ENCODE data around the gene GARIN5B. TPM values are rescaled to one million over a fixed set of nuclear protein-coding genes. Genes with fewer than 3 reads are reported as not detected.
A peak's percentile ranks its signal among the peaks of the same experiment; 100 is the strongest.
"Not testable (repeated sequence)": the region's sequence is repeated elsewhere in the genome, so short reads cannot be mapped to it uniquely, and the experiment has no call there.

GARIN5B gene
- not detected for total RNA-seq

DNA sequence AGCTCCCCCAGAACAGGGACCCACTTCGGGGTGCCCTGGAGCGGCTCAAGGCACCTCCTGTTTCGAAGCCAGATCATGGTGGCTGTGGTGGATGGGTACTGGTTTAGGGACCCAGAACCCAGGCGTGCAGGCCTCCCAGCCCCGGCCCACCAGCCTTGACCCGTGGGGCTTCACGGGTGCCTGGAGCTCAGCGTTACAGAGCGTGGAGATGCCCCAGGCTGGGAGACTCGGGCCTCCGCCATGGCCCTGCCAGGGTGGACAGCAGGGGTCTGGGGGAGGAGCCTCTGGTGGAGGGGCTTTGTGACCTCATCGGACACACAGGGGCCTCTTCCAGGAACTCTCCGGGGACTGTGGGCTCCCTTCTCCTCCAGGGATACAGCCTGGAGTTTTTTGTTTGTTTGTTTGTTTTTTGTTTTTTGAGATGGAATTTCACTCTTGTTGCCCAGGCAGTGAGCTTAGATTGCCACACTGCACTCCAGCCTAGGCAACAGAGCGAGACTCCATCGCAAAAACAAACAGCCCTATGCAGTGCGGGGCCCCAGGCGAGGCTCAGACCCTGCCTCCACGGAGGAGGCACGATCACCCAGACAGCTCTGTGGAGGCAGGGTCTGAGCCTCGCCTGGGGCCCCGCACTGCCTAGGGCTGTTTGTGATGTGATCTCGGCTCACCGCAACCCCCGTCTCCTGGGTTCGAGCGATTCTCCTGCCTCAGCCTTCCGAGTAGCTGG is at the start of gene GARIN5B:
Gene GARIN5B, minus strand, starts transcription at position 271 of the 727 bp plus-strand sequence. Its CDS starts 194 bp downstream, at position 77.
- DNase-seq, result no peak

DNA sequence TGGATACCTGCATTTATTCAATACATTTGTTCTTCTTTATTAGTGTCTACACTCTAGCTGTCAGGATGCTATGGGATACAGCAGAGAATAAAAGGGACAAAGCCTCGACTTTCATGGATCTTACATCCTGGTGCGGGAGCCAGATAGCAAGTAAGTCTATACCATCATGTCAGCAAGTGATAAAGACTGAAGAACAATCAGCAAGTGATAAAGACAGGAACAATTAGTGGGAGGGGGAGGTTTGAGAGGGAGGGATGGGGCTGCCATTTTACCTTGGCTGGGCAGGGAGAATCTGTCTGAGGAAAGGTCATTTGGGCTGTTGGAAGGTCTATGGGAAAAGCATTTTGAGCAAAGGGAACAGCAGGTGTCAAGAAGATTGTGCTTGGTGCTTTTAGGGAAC is 47.1 kb upstream of the GARIN5B start:
- no peak for DNase-seq

DNA sequence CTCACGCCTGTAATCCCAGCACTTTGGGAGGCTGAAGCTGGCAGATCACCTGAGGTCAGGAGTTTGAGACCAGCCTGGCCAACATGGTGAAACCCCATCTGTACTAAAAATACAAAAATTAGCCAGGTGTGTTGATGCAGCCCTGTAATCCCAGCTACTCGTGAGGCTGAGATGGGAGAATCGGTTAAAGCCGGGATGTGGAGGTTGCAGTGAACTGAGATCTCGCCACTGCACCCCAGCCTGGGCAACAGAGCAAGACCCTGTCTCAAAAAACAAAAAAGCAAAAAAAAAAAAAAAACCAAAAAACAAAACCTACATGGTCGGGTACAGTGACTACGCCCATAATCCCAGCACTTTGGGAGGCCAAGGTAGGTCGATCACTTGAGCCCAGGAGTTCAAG is 46.1 kb upstream of the GARIN5B start:
- not testable (repeated sequence) for DNase-seq

DNA sequence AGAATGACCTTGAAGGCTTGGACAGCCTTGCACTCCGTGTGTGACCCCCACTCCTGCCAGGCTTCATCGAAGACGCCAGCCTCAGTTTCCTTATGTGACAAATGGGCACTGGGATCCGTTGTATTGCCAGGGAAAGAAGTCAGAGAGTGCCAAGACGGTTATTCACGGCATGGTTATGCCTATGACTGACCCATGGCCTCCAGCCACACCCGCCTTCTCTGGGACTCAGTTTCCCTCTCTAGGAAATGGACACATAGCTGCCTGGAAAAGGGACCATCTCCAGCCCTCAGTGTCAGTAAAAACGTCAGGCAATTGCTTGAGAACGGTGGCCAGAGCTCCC is 45.4 kb upstream of the GARIN5B start:
- DNase-seq, result no peak

DNA sequence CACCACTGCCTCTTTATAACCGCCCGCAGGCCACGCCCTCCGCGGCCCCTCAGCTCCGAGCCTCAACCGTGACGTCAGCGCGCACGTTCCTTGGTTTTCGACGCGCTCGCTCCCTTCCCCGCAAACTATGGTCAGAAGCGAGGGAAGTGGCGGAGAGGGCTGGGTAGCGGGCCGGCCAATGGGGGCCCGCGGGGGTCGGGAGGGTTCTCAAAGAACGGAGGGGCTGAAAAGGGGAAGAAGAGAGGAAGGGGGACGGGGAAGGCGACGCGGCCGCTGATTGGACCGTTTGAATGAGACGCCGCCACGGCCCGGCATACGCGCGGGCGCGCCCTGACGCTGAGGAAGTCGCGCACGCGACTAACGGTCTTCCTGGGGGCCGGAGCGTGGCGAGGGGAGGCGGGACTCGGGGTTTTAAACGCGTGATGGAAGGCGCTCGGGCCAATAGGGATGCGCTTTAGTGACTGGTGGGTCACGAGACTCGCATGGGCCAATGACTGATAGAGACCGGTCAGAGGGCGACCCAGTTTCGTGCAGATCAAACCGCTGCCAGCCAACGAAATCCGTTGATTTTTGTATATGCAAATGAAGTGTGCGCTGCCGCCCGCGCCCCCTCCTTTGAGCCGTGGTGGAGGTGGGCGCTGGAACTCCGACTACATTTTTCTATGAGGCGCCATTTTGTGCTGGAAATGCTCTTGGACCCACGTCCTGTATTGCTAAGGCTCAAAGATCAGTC is 44.9 kb upstream of the GARIN5B start:
- DNase-seq, result peak; percentile 95

DNA sequence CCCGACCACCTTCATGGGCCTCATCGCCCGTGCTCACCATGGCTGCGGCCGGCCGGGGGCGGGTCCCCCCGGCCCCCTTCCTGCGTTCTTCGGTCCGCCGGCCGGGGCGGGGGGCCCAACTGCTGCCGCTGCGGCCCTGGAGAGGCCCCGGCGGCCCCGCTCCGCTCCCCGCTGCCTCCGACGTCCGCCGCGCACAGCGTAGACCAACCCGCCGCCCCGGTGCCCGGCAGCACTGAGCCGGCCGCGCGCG is 44.4 kb upstream of the GARIN5B start, which contains the start of gene UBE2S:
Gene UBE2S, minus strand, starts transcription at position 239 of the 250 bp plus-strand sequence. Its CDS starts 199 bp downstream, at position 40.
- not testable (repeated sequence) for DNase-seq

DNA sequence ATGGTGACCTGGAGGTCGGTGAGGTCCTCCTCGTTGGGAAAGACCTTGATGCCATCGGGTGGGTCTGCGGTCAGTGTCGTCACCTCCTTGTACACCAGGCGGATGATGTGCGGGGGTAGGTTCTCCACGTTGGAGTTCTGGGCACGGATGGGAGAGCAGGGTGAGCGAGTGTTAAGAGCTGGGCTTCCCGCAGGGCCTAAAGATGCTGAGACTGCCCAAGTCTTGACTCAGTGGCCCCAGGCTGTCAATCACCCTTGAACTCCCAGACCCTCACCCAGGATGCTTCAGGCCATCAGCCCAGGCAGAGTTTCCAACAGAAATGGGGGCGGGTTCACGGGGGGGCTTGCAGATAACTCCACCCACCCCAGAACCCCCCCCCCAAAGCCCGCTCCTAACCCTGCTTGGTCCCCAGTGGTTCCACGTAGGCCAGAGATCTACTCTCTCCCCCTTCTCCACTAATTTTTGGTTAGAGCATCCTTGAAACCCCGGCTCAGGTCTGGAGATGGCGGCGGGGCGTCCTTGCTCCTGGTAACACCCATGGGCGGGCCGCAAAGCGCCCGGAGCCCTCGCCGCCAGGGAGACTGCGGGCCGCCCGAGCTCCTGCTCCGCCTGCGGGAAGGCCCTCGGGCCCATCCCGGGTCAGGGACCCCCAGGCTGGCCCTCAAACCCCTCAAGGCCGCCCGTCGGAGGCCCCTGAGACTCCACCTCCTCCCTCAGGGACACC is 43.9 kb upstream of the GARIN5B start:
- no peak for DNase-seq

DNA sequence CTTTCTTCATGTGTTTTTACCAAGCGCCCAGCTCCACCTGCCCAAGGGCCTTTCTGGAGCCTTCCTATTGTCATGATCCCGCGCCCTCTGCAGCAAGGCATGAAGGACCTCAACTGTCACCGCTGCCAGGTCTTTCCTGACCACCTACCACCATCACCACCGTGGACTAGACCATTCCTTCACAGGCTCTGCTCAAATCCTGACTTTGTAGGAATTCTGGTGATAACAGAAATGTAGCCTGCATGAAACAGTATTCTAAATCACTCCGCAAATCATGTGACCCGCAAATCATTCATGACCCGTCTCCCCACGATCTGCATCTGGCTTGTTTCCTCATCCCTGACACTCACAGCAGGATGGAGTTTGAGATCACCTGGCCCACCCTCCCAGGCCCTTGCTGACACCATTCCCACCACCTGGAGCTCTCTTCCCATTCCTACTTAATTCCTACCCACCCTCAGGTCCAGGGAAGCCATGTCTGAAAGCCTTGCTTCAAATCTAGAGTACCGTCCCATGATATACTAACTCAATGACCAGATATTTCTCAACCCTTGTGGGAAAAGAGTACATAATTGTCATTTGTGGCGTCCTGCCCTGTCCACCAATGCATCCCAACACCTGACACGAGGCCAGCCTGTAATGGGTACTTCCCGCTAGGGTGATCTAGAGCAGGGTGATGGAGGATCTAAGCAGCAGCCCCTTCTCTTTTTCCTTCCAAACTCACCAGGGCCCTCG is 43.2 kb upstream of the GARIN5B start:
- DNase-seq, result no peak

DNA sequence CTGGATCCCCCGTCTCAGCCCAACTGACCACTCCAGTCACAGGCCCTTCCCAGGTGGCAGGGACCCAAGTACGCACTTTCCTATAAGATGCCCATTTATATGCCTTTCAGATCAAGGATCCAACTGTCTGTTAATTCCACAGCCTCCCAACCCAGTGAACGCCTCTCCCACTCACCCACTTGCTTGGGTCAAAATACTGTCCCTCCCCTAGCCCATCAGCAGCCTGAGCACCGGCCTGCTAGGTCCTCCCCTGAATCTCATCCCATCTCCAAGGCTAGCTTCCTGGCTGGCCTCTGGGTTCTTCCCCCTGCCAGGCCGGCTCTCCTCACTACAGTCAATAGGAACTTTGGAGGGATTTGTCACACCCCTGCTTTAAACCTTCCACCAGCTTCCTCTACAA is 42.6 kb upstream of the GARIN5B start:
- DNase-seq, result no peak

DNA sequence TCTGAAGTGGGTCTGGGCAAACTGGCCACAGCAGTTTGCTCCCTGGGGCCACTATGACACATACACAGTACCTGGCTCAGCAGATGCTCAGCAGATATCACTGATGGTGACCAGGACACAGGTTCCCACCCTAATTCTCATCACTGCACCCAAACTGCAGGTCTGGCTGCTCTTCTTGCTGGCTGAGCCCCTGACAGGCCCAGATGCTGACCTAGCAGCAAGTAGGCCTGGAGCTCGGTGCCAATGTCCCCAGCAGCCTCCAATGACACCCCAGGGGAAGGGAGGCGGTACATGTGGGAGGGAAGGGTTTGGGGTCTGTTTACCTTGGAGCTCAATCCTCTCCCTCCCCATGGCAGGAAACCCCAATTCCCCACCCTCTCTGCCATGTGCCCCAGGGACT is 39.4 kb upstream of the GARIN5B start:
- no peak for DNase-seq

DNA sequence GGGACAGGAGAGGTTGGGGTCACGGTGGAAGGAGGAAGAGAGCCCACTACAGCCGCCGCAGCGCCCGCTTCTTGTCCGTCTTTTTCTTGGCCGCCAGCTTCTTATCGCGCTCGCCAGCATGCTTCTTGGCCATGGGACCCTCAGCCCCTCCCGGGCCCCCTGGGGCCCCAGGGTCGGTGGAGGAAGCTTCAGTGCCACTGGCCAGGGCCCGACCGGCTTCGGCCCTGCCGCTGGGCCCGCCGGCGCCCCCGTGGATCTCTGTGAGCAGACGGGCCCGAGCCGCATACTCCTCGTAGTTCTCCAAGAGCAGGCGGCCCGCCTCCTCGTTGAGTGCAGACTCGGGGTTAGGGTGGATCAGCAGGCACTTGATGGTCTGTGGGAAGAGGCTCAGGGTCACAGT is 38.3 kb upstream of the GARIN5B start:
- not testable (repeated sequence) for DNase-seq

DNA sequence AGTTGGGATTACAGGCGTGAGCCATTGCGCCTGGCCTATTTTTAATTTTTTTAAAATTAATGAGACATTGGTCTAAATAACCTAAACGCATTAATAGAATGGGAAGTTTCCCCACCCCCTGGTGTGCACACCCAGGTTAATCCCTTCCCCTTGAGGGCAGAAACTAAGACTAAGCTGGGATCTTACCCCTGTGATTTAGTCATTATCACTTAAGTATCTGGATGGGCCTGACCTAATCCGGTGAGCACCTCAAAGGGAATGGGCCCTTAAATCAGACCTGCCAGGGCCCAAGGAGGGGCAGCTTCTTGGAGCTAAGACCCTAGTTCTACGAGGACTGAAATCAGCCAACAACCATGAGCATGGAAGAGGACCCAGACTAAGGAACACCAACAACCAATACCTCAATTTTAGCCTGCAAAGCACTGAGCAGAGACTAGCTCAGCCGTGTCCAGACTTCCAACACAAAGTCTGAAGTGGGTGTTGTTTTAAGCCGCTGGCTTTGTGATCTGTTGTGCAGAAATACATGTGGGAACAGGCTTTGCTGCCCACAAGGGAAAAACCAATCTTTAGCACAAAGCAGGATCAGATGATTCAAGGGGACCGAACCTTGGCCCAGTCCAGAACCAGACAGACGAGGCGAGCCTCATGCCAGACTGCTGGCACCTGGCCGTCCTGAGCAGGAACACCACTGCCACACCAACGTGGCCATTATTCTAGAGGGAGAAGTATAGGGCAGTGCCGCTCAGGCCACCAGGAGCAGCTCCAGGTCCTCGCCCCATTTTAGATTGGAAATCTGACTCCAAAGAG is 37.4 kb upstream of the GARIN5B start:
- DNase-seq, result no peak

DNA sequence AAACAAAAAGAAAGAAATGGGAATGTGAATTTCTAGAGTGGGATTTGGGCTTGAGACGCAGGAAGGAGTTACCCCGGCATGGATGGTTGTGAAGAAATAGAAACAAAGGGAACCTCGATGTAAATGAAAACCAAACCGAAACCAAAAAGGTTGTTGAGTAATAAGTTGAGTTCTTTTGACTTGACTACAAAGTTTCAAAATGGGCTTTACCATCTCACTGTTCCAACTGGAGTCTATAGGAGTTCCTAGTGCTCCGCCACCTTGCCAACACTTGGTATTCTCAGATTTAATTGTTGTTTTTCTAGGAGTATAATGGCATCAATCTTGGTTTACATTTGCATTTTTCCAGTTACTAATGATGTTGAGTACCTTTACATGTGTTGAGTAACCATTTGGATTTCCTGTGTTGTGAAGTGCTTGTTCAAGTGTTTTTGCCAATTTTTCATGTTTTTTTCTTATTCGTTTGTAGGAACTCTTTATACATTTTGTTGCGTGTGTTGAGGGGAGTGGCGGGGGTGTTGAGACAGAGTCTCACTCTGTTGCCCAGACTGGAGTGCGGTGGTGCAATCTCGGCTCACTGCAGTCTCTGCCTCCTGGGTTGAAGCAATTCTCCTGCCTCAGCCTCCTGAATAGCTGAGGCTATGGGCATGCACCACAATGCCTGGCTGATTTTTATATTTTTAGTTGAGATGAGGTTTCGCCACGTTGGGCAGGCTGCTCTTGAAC is 35.3 kb upstream of the GARIN5B start:
- DNase-seq, result no peak

DNA sequence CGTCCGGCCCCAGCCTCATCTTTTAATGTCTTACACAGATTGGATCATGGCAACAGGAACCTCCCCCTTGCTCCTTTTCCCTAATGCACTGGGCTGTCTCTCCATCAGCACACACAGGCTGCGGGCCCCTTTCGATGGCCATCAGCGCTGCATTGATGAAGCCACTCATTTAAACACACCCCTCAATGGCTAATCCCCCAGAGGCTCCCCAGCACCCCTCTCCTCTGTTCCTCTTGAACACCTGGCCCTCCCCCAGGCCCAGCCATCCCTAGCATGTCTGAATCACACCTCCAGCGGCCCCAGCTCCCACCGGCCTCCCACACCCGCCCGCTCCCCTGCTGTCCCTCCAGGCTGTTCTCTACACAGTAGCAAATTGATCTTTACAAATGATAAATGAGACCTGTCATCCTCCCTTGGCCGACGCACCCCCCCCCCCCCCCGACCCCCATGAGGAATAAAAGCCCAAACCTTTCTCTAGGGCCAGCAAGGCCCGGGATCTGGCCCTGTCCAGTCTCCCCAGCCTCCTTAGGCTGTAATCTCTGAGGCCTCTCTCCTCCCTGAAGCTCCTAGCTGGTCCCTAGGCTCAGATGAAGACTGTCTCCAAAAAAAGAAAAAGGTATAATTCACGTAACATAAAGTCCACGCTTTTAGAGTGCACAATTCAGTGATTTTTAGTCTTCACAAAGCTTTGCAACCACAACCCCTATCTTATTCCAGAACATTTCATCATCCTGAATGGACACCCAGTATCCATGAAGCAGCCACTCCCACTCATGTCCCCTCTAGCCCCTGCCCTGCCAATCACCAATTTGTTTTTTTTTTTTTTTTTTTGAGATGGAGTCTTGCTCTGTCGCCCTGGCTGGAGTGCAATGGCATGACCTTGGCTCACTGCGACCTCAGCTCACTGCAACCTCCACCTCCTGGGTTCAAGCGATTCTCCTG is 30.0 kb upstream of the GARIN5B start:
- no peak for DNase-seq

DNA sequence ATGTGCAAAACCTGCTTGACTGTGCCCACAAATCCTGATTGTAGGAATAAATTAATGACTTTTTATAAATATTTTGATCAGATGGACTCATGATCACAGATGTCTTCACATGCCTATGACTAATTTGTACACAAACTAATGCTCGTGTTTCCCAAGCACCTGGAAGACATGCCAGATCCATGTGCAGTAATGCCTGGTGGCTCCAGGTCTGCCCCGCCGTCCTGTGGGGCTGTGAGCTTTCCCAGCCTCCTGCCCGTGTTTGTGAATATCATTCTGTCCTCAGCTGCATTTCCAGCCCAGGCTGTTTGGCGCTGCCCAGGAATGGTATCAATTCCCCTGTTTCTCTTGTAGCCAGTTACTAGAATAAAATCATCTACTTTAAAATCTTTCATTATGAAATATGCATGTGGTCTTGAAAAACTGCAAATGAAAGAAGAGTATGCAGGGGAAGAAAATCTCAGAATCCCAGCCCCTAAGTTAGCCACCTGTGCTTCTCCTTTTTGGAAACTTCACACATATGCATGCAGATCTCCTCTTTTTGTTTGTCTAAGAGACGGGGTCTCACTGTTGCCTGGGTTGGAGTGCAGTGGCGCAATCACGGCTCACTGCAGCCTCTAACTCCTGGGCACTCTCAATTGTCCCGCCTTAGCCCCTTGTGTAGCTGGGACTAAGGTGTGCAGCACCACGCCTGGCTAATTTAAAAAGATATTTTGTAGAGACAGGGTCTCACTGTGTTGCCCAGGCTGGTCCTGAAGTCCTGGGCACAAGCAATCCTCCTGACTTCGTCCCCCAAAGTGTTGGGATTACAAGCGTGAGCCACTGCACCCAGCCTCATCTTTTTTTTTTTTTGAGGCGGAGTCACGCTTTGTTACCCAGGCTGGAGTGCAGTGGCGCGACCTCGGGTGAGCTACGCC is 28.9 kb upstream of the GARIN5B start:
- DNase-seq, result no peak

DNA sequence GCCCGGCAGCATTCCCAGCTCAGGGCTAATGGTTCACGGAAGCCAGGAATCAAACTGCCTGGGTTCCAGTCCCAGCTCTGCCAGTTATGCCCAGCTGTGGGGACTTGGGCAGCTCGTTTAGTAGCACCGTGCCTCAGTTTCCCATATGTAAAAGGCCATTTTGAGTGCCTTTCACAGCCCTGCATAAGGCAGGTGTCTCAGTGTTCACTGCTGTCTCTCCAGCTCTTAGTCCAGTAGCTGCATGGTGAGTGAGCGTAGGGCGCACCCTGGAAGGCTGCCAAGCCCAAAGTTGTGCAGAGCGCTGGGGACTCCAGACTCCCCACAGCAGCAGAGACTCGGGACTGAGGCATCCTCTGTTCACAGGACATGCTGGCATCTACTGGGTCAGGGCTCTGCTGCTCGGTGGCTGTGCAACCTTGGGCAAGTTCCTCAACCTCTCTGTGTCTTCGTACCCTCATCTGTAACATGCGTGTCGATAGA is 28.2 kb upstream of the GARIN5B start:
- DNase-seq, result no peak

DNA sequence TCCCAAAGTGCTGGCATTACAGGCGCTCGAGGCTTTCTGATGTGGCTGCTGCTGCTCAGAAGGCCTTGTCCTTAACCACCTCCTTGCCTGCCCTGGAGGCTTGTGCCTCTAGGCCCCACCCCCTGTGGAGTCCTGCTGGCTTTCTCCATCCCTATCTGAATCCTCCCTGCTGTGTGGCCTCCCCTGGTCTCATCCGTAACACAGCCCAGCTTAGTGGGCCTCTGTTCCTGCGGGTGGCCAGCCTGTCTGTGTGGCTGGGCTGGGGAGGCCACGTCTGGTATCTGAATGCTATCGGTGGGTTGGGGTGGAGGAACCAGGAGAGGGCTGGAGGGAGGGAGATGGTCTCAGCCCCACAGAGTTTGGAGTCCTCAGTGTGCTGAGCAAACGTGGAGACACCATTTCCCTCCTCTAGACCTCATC is 27.4 kb upstream of the GARIN5B start:
- DNase-seq, result no peak

DNA sequence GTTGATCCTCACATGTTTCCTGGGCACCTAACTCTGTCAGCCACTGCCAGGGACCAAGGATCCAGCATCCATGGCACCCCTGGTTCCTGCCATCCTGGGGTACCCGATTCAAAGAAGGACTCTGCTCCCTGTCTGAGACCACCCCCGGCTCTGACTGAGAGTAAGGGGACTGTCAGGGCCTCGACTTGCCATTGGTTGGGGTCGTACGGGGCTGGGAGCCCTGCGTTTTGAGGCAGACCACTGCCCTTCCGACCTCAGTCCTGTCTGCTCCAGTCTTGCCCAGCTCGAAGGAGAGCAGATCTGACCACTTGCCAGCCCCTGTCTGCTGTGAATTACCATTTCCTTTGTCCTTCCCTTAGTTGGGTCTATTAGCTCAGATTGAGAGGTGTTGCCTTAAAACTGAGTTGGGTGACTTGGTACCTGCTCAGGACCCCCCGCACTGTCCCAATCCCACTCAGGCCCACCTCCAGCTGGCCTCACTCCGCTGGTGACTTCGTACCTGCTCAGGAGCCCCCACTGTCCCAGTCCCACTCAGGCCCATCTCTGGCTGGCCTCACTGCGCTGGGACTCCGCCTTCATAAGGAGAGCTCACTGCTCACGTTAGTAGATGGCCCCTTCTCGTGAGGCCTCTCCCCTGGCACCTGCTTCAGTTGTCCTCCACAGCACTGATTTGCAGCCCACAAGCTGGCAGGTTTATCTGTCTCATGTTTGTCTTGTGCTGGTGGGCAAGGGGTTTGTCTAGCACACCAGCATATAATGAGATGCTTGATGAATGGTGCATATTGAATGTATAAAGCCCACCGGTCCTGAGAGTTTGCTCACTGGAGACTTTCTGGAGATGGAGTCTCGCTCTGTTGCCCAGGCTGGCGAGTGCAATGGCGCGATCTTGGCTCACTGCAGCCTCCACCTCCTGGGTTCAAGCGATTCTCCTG is 26.6 kb upstream of the GARIN5B start:
- no peak for DNase-seq
